GM18858 (cell line): ENCODE data around the gene LLGL2.

ENCODE experiments used
- ATAC-seq: cut with Tn5 transposase; IDR thresholded peaks from one replicate; pipeline ENCODE4 v1.9.1; 2021; ENCODE audit not compliant: unreplicated experiment

LLGL2 gene

DNA sequence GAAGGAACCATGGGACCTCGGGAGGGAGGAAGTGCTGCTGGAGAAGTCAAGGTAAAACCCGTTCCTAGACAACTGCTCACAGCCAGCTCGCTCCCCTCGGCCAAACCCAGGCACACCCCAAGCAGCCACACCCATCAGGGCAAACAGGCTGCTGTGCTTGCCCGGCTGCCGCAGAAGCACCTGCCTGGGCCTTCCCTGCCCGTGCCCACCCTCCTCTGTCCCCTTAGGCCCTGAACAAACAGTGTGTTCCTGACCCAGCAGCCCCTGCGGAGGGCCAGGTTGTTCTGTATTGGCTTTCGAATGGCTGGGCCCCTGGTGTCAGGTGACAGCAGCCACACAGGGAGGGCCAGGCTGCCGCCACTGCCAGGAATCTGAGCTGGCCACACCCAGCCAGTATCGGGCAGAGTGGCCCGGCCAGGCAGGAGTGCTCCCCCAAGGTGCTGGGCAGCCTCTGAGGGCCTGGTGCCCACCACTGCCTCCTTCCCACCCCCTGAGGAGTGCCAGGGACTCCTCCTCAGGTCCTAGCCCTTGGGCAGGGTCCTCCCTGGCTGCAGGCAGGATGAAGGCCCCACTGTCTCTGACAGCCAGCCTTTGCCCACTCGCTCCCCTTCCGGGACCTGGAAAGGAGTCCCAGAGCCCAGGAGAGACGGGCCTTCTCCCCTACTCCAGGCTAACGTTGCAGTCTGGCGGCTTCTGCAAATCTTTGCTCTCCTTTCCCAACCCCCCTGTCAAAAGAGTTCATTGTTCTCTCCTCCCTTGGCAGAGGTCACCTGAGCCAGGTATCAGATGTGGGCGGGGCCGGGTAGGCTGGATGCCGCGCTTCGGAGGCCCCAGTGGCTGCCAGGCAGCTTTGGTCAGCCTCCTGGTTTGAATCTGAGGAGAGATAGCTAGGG is 24.0 kb downstream of the LLGL2 start:
- no peak for ATAC-seq

DNA sequence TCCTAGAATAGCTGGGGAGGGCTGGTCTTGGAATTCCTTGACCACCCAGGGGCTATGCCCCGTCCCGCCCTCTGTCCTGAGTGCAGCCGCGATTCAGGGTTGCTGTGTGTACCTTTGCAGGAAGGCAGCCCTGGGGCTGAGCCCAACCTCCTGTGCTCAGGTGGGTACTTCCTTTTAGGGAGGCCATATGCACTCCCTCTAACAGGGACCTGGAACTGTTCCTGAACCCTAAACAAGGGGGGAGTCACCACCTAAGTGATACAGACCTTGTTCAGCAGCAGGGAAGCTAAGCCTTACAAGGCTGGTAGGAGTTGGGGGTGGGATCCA is 24.6 kb downstream of the LLGL2 start:
- no peak for ATAC-seq

DNA sequence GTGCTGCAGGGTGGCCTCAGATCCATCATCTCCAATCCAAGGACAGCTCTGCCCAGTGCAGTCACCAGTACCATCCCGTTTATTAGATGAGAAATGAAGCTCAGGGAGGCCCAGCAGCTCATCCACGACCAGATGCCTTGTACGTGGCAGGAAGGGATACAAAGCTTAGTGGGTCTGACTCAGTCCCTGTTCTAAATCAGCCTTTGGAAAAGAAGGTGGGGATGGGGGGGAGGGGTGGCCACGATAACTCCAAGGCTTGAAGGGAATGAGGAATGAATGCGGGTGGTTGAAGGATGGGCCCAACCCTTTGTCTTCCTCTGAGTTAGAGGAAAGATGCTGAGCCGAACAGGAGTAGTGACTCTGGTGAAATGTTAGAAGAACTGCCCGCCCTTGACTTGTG is 25.8 kb downstream of the LLGL2 start:
- no peak for ATAC-seq

- no peak for ATAC-seq
Measured at GRCh38 chr17:75552425-75553294, 27.2 kb downstream of the LLGL2 start.

GRCh38 chr17:75553295-75554110 is 28.0 kb downstream of the LLGL2 start:
- no peak for ATAC-seq

- ATAC-seq: no peak
Measured at GRCh38 chr17:75555679-75556153, 30.2 kb downstream of the LLGL2 start.

GRCh38 chr17:75557075-75557851 is 31.8 kb downstream of the LLGL2 start:
- no peak for ATAC-seq

- ATAC-seq: no peak
Measured at GRCh38 chr17:75557852-75558665, 32.6 kb downstream of the LLGL2 start.

- no peak for ATAC-seq
Measured at GRCh38 chr17:75558666-75559530, 33.4 kb downstream of the LLGL2 start.

DNA sequence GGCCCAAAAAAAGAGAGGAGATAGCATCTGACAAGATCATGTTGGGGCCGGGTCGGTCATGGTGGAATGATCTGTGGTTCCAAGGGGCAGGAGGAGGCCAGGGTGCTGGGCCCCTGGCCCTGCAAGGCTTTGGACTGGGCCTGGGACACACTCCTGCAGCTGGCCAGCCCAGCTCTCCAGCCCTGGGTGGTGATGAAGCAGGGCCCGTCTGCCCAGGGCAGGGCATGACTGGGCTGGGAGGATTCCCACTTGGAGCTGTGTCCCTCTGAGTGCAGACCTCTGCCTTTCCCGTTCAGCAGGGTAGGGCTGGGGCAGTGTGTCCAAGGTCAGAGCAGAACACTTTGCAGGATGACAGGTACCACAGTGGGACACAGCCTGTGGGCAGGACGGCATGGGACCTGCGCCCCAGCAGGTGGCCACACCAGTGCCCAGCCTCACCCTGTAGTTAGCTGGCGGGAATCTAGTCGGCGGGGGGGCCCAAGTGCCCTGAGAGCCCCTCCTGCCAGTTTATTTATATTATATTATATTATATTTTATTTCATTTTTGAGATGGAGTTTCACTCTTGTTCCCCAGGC is 34.5 kb downstream of the LLGL2 start:
- ATAC-seq: no peak

DNA sequence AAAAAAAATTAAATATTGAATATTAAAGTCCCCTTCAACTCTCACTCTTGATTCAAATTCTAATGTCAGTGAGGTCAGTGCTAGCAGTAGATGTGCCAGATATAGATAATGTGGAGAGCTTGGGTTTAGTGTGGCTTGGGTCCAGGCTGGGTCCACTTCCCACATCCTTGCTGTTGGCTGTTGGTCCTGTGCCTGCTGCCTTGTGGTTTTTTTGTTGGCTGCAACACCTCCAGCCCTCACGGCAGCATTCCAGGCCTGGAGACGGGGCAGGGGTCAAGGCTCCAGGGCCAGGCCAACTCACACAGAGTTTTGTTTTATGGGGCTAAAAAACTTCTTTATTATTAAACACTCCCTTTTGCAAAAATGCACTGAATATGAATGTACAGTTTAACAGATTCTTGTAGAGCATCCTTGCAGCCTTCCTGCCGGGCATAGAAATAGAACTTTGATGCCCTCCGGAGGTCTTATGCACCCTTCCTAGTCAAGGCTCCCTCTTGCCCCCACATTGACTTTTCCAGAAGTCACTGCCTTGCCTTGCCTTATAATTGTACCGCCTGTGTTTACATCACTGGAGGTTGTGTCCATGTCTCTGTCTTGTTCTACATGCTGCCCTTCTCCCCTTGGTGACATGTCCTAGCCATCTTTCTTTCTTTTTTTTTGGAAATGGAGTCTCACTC is 36.6 kb downstream of the LLGL2 start:
- ATAC-seq: no peak

- ATAC-seq: no peak
Measured at GRCh38 chr17:75563063-75563758, 37.7 kb downstream of the LLGL2 start.

DNA sequence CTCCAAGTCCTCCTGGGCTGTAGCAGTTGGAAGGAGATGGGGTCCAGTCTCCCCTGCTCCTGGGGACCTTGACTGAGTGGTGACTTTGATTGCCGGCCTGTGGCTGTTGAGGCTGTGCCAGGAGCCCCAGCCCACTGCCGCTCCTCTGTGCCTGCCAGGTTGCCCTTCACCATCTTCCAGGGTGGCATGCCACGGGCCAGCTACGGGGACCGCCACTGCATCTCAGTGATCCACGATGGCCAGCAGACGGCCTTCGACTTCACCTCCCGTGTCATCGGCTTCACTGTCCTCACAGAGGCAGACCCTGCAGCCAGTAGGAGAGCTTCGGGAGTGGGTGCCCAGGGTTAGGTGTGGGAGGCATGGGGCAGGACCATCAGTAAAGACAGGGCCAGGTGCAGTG is 38.7 kb downstream of the LLGL2 start:
- ATAC-seq: no peak

DNA sequence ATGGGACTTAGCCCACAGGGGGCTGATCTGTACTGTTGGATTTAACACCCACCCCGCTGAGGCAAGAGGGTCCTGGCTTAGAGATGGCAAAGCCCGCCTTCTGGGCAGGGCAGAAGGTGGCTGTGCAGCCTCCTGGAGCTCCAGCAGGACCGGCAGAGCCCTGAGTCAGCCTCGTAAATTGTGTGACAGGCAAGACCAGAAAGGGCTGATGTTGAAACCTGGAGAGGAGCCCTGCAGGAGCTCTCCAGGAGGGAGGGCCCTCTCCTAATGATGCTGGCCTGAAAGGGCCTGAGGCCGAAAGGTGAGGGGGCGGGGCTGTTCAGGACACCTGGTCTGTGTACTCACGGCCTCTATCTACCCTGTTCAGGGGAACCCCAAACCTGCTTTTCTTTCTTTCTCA is 39.6 kb downstream of the LLGL2 start:
- no peak for ATAC-seq

GRCh38 chr17:75565618-75566017 is 40.1 kb downstream of the LLGL2 start:
- no peak for ATAC-seq

GRCh38 chr17:75566416-75566815 is 40.9 kb downstream of the LLGL2 start:
- no peak for ATAC-seq

DNA sequence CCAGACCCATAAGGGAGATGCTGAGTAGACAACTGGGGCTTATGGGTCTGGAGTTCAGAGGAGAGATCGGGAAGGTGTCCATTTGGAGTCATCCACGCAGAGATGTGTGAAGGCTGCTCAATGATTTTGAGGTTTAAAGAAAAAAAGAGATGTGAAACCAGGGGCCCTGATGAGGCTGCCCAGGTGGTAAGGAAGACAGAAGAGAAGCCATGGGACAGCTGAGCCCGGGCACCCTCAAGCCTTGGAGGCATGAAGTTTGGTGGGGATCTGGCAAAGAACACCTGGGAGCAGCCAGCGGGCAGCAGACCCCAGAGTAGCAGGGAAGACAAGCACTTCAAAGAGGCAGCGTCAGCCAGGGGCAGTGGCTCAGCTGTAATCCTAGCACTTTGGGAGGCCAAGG is 41.3 kb downstream of the LLGL2 start:
- ATAC-seq: no peak
